Heart left ventricle (tissue), 13 donors: Measurements from ENCODE around the gene SEC24C.

Experiments used
- CTCF ChIP-seq, 12 donors: fragments of 200-600 bp; sonication (generic) in 4 of 12; IDR thresholded peaks; one replicate each; pipeline versions ENCODE4 v1.5.0 to v1.8.0; 2018 to 2022; ENCODE audit warnings: antibody characterized with exemption in 12 of 12, mild to moderate bottlenecking in 5 of 12
- POLR2A ChIP-seq, 2 donors: fragments of 450-650 bp; IDR thresholded peaks; one replicate each; pipeline ENCODE4 v1.6.1; 2017; ENCODE audit warnings: antibody characterized with exemption in 2 of 2, mild to moderate bottlenecking in 2 of 2, moderate library complexity in 2 of 2
- donor health status: ischemic (EF 13 %, LVEDD 7.1; RV severe dilation, severe dysfunction).
- donor health status: DM: no; HTN: yes; CAD: no.
- donor health status: DM: no; HTN: no; CAD: no.
- donor health status: ischemic (EF 25% LVEDD 6.9; RV normal size, moderate dysfunction).
- donor health status: ischemic (EF 25% LVEDD 5.7; RV mildly dilated, moderate dysfunction).
- donor health status: ischemic (EF 35%, LVEDD 5.7; RV mildly dilated, moderate dysfunction).
- donor health status: nonischemic (EF 11% LVEDD 7.7; RV severe dilation, severe dysfunction).
- donor health status: DM: yes; HTN: yes; CAD: no.
- donor health status: PGD.
- donor health status: ischemic (EF 29% LVEDD 5.4; RV normal size, mild dysfunction).
- donor health status: nonischemic (EF 23%, LVEDD 6.1; RV moderate dilation, normal function).

DNA sequence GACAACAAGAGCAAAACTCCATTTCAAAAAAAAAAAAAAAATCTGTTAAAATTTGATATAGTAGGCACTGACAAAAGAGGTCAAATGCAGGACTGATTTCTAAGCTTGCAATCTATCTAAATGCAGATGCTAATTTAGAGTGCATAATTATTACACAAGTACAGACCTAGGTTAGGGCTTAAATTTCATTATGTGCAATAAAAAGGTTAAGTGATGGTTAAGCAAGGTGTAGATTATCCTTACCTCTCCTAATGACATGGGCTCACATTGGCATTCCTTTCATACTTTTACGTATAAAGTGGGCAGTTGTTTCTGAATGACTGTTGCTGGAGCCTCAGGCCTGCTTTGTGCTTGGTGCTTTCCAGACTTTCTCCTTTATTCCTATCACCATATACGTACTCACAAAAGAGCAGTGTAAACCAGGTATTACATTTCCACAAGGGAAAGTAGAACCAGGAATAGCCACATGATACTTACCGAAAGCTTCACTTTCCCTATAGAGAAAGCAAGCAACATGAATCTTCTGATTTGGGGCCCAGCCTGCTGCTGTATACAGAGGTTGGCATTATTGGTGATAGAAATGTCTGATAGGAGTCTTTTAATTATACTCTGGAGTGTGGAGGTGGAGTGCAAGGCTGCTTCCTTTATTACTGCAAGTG lies 35.5 kb downstream of the SEC24C start:
- no peak for TF ChIP-seq POLR2A (IDR thresholded peaks at IDR 0.05)
- TF ChIP-seq CTCF (IDR thresholded peaks at IDR 0.05), result no peak
